Lung (tissue), 12 donors: ENCODE measurements around the gene ALOX15B. TPM values are rescaled to one million over a fixed set of nuclear protein-coding genes. Genes with fewer than 3 reads are reported as not detected.

ENCODE experiments used
- ATAC-seq: fragments of 200-7000 bp; cut with Tn5 transposase; one replicate; pipeline ENCODE4 v1.9.1; 2020; ENCODE audit warnings: moderate number of reproducible peaks; ENCODE audit not compliant: insufficient read depth, low FRiP score
- DNase-seq, 3 donors: peaks; one replicate each; pipeline ENCODE4 v3.0.0-alpha.2; 2013 to 2017
- H3K27ac ChIP-seq, 2 donors: one replicate each; pipeline ENCODE4 v1.5.1; 2013; ENCODE audit warnings: mild to moderate bottlenecking in 2 of 2, moderate library complexity in 2 of 2, control low read depth in 1 of 2, inconsistent platforms in 1 of 2, low read depth in 1 of 2, low read length in 1 of 2
- H3K27me3 ChIP-seq, 3 donors: one replicate each; pipeline ENCODE4 v1.5.1; 2013; ENCODE audit warnings: low read length in 2 of 3; ENCODE audit not compliant: control insufficient read depth in 3 of 3, insufficient read depth in 3 of 3
- H3K36me3 ChIP-seq, 4 donors: one replicate each; pipeline ENCODE4 v1.5.1; 2013; ENCODE audit warnings: low read length in 4 of 4, mild to moderate bottlenecking in 1 of 4, moderate library complexity in 1 of 4; ENCODE audit not compliant: control insufficient read depth in 4 of 4, insufficient read depth in 4 of 4
- H3K4me1 ChIP-seq, 5 donors: one replicate each; pipeline ENCODE4 v1.5.1; 2013; ENCODE audit warnings: low read length in 5 of 5, mild to moderate bottlenecking in 2 of 5, moderate library complexity in 1 of 5; ENCODE audit not compliant: control insufficient read depth in 5 of 5, insufficient read depth in 5 of 5
- H3K4me3 ChIP-seq: one replicate; pipeline ENCODE4 v1.5.1; 2013; ENCODE audit warnings: mild to moderate bottlenecking, control low read depth, moderate library complexity
- H3K9ac ChIP-seq, 2 donors: one replicate each; pipeline ENCODE4 v1.5.1; 2013; ENCODE audit warnings: low read length in 2 of 2, control low read depth in 1 of 2; ENCODE audit not compliant: insufficient read depth in 1 of 2
- H3K9me3 ChIP-seq, 4 donors: one replicate each; pipeline ENCODE4 v1.5.1; 2013; ENCODE audit warnings: low read length in 3 of 4, mild to moderate bottlenecking in 1 of 4, moderate library complexity in 1 of 4; ENCODE audit not compliant: control insufficient read depth in 4 of 4, insufficient read depth in 3 of 4
- WGBS, 2 donors: extraction: QIAGEN DNeasy Blood & Tissue Kit; methylation state at CpG; one replicate each; pipeline ENCODE4 v1.1.7; 2013; 5-methylcytosine and 5-hydroxymethylcytosine counted together
- polyA plus RNA-seq, 2 donors: library from polyadenylated mRNA; stranded (reverse); fragments of 200-250 nt; gene quantifications; one replicate each; pipeline ENCODE4 v1.2.1, GENCODE V29; 2013
- total RNA-seq, 2 donors: library from RNA; depleted of rRNA in 1 of 2; stranded (reverse); fragments of >200 nt in 1 of 2; gene quantifications; one replicate each; pipeline ENCODE4 v1.2.1, GENCODE V29; 2014 to 2021
- TF ChIP-seq, protein P1 (sequence below): IDR thresholded peaks from 2 replicates; pipeline ENCODE4 v1.5.1; 2012; ENCODE audit warnings: mild to moderate bottlenecking; ENCODE audit errors: control extremely low read depth, extremely low read depth
- donor health status: control.
- donor health status: control.
- donor health status: Bipolar disorder and iron deficiency.
- donor health status: healthy.
- donor health status: DM: yes; HTN: yes; CAD: no.

The ALOX15B gene
- total and polyA plus RNA-seq, 4 donors, result 3.4 to 135 (median 73.8) TPM

DNA sequence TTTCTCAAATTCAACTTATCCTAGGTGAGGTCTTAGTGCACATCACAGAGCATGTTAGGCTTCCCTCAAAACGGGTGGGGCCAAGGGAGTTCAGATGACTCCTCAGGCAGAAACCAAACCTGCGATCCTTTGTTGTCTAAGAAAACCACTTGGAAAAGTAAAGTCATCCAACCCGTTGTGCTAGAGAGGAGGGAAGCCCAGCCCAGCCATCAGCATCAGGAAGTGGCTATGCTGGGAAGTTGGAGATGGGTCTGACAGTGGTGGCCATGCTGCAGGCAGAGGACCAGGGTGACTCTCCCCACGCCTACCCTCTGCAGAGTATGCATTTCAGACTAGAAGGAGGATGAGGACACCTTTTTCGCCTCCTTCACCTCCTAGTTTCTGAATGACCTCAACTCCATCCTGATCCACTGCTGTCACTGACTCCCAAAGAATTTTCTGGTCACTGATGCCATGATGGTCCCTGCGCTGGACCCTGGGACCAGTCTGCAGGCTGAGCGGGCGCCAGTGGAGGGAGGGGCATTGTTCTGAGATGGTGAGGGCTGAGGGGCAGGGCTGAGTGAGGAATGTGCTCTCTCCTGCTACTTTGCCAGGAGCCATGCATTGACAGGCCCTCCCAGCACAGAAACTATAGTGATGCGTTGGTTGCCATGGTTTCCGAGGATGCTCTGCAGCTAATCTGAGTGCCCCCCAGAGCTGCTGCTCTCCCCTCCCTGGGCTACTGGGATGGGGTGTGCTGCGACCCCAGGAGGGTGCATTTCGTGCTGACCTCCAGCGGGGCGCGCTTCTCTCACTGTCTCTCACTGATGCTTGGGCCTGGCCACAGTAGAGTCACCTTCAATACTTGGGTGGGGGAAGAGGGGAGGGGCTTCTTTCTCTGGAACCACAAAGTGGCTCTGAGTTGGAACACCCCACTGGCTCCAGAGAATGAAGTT, 28.2 kb downstream of the ALOX15B start:
- Histone ChIP-seq H3K4me3 (no peak overlapping the region), H3K4me1 (peaks cover 0 to 10% (median 4%) of the 10 kb centered on the region in 5 donors), H3K9ac (no peak overlapping the region), H3K27me3 (peaks cover 0 to 46% (median 44%) of the 10 kb centered on the region in 3 donors), H3K36me3 (no peaks in the 10 kb centered on the region), H3K9me3 (no peaks in the 10 kb centered on the region), H3K27ac (no peak overlapping the region)
- TF ChIP-seq, protein P1, sequence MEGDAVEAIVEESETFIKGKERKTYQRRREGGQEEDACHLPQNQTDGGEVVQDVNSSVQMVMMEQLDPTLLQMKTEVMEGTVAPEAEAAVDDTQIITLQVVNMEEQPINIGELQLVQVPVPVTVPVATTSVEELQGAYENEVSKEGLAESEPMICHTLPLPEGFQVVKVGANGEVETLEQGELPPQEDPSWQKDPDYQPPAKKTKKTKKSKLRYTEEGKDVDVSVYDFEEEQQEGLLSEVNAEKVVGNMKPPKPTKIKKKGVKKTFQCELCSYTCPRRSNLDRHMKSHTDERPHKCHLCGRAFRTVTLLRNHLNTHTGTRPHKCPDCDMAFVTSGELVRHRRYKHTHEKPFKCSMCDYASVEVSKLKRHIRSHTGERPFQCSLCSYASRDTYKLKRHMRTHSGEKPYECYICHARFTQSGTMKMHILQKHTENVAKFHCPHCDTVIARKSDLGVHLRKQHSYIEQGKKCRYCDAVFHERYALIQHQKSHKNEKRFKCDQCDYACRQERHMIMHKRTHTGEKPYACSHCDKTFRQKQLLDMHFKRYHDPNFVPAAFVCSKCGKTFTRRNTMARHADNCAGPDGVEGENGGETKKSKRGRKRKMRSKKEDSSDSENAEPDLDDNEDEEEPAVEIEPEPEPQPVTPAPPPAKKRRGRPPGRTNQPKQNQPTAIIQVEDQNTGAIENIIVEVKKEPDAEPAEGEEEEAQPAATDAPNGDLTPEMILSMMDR, result no peak
- DNase-seq, result no peak
- WGBS, 2 donors, result 72 to 83% methylated on average over 15 of the region's 15 CpGs
- no peak for ATAC-seq

GRCh38 chr17:8067806-8068205, 28.9 kb downstream of the ALOX15B start:
- no peaks in the 10 kb centered on the region for H3K9me3 ChIP-seq
- H3K4me3 ChIP-seq, result no peak overlapping the region
- peaks cover 0 to 13% (median 2%) of the 10 kb centered on the region in 5 donors for H3K4me1 ChIP-seq
- H3K27ac ChIP-seq, result no peak overlapping the region
- H3K9ac ChIP-seq, result no peak overlapping the region
- H3K27me3 ChIP-seq, result peaks cover 0 to 46% (median 42%) of the 10 kb centered on the region in 3 donors
- 57 to 62% methylated on average over 4 of the region's 4 CpGs for WGBS, 2 donors
- DNase-seq, result no peak
- no peak for ATAC-seq
- TF ChIP-seq, protein P1, result no peak
- H3K36me3 ChIP-seq, result no peaks in the 10 kb centered on the region

- peaks cover 0 to 21% (median 0%) of the 10 kb centered on the region in 5 donors for H3K4me1 ChIP-seq
- no peaks in the 10 kb centered on the region for H3K9me3 ChIP-seq
- TF ChIP-seq, protein P1, result no peak
- DNase-seq (no peak), ATAC-seq (peak; percentile 35)
- peaks cover 0 to 47% (median 42%) of the 10 kb centered on the region in 3 donors for H3K27me3 ChIP-seq
- H3K9ac ChIP-seq, result no peak overlapping the region
- 51 to 55% methylated on average over 9 of the region's 9 CpGs for WGBS, 2 donors
- no peak overlapping the region for H3K4me3 ChIP-seq
- H3K36me3 ChIP-seq, result no peaks in the 10 kb centered on the region
- H3K27ac ChIP-seq, result peak overlapping the region in 1 of 2 donors; percentile 5
Observed at GRCh38 chr17:8068736-8069586, 30.1 kb downstream of the ALOX15B start.
